GM21825 (cell line): ENCODE measurements around the gene PMIS2.

Source experiments
- ATAC-seq: cut with Tn5 transposase; IDR thresholded peaks from one replicate; pipeline ENCODE4 v1.9.1; 2021; ENCODE audit warnings: mild to moderate bottlenecking, moderate library complexity; ENCODE audit not compliant: unreplicated experiment

Gene PMIS2

DNA sequence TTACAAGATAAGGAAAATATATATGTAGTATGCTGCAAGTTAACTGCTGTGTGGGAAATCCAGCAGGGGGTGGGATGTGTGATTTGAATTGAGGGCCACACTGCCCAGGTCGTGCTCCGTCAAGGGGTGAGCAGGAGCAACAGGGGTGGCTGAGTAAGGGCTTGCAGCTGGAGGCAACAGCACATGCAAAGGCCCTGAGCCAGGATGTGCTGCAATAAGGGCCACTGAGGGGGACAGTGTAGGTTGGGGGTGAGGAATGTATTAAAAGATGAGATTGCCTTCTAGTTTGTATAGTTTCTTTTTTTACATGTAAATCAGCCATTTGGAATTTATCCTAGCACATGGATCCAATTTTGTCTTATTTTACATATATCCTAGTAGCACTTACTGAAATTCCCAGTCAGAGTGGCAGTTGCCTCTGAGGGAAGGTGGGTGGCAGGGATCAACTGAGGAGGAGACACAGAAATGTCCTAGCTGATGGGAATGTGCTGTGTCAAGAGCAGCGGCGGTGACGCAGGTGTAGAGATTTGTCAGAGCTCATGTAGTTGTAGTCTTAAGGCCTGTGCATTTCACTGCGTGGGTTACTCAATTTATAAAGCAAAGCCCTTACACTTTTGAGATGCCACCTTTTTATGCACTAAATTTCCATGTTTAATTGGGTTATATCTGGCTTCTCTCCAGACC, 37.5 kb downstream of the PMIS2 start:
- no peak for ATAC-seq

DNA sequence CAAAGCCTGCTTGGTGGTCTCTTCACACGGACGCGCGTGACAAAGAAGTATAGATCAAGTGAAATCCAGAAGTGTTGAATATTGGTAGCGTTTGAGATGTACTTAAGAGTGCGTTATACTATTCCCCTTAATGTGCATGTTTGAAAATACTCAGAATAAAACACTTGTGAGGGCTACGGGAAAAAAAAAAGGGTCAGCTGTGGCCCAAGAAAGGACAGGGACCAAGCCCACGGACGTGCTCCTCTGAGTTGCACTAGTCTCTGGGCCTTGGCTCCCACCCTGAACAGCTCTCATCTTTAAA, 42.2 kb downstream of the PMIS2 start:
- peak; percentile 11 for ATAC-seq

DNA sequence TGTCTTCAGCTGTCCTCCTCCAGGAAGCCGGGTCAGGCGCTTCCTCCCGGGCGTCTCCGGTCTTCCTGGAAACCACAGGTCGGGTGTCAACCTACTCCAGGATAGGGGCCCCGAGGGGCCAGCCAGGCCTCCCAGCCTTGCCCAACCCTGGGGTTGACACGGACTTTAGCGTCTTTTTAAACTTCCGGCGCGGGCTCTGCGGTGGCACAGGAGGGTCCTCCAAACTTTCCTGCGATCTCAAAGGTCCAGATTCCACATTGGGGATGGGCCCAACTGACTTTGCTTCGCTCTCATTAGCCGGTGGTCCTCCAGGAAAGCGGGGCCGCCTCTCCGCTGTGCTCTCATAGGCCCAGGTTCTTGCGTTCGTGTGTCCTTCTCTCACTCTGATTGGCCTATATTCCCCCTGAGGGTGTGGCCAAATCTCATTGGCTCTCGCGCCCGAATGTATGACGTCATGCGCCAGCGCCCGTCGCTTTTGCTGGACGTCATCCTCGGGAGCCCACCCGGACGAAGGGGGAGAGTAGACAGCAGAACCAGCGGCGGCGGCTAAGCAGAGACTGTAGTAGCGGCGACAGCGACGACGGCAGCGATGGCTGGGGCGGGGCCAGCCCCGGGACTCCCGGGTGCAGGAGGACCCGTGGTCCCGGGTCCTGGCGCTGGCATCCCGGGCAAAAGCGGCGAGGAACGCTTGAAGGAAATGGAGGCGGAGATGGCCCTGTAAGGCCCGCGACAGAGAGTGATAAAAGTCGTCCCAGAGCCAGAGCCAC, 42.8 kb downstream of the PMIS2 start, which contains the start of gene RBM42:
Gene RBM42, plus strand, starts transcription at position 472 of the 767 bp plus-strand sequence. Its CDS starts 118 bp downstream, at position 590.
- peak; percentile 92 for ATAC-seq

DNA sequence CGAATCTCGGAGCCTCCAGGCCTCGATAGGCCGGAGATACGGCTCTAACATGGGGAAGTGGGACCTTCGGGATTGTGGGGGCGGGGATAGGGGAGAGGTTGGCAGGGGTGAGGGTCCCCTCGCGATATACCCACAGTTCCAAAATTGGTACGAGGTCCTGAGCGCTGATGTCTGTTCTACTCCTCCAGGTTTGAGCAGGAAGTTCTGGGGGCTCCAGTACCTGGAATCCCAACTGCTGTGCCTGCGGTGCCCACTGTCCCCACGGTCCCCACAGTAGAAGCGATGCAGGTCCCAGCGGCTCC, 43.3 kb downstream of the PMIS2 start:
- ATAC-seq = no peak

DNA sequence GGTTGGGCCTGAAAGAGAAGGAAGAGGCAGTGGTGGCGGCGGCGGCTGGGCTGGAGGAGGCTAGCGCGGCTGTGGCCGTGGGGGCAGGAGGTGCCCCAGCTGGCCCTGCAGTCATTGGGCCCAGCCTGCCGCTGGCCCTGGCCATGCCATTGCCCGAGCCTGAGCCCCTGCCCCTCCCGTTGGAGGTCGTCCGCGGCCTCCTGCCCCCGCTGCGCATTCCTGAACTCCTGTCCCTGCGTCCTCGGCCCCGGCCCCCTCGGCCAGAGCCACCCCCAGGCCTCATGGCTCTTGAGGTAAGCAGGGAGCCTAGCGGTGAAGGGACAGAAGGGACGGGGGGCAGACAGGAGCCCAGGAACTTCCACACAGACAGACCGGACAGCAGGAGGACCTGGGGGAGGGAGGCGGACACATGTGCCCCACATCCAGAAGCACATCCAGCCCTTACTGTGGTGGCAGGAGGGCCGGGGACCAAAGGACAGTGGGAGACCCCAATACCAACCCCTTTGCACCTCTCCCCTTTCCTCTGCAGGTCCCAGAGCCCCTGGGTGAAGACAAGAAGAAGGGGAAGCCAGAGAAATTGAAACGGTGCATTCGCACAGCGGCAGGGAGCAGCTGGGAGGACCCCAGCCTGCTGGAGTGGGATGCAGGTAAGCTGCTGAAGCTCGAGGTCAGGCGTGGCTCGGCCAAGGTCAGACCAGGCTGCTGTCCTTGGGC, 47.9 kb downstream of the PMIS2 start:
- ATAC-seq = no peak

DNA sequence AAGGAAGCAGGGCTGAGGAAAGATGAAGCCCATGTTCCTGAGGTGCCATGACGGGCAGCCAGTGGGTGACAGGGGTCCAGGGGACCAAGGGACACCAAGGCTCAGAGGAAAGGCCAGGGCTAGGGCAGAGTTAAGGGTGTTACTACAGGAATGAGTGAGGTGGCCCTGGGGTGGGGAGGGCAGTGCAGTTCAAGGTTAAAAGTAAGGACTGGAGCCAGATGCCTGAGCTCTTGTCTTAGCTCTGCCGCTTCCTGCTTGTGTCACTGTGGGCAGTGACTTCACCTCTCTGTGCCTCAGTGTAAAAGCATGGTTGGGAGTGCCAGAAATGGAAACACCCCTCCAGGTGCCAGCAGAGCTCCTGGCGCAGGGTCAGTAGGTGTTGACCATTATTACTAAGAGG, 50.7 kb downstream of the PMIS2 start:
- ATAC-seq = no peak
